GM12873 (cell line): Measurements from ENCODE around the gene EP400.

Source experiments
- TF ChIP-seq, protein P1 (sequence below): IDR thresholded peaks from 2 replicates; pipeline ENCODE4 v1.5.1; 2012; ENCODE audit warnings: low read depth, mild to moderate bottlenecking, moderate library complexity, low read length, control low read depth; ENCODE audit not compliant: insufficient read depth; ENCODE audit errors: missing control alignments

The EP400 gene

GRCh38 chr12:132030367-132031038 is 80.8 kb downstream of the EP400 start:
- TF ChIP-seq, protein P1, sequence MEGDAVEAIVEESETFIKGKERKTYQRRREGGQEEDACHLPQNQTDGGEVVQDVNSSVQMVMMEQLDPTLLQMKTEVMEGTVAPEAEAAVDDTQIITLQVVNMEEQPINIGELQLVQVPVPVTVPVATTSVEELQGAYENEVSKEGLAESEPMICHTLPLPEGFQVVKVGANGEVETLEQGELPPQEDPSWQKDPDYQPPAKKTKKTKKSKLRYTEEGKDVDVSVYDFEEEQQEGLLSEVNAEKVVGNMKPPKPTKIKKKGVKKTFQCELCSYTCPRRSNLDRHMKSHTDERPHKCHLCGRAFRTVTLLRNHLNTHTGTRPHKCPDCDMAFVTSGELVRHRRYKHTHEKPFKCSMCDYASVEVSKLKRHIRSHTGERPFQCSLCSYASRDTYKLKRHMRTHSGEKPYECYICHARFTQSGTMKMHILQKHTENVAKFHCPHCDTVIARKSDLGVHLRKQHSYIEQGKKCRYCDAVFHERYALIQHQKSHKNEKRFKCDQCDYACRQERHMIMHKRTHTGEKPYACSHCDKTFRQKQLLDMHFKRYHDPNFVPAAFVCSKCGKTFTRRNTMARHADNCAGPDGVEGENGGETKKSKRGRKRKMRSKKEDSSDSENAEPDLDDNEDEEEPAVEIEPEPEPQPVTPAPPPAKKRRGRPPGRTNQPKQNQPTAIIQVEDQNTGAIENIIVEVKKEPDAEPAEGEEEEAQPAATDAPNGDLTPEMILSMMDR, result no peak

- TF ChIP-seq, protein P1, result no peak
These were observed 83.9 kb downstream of the EP400 start for GRCh38 chr12:132033627-132034026.

GRCh38 chr12:132036063-132036683 is 86.4 kb downstream of the EP400 start:
- TF ChIP-seq, protein P1, result no peak

DNA sequence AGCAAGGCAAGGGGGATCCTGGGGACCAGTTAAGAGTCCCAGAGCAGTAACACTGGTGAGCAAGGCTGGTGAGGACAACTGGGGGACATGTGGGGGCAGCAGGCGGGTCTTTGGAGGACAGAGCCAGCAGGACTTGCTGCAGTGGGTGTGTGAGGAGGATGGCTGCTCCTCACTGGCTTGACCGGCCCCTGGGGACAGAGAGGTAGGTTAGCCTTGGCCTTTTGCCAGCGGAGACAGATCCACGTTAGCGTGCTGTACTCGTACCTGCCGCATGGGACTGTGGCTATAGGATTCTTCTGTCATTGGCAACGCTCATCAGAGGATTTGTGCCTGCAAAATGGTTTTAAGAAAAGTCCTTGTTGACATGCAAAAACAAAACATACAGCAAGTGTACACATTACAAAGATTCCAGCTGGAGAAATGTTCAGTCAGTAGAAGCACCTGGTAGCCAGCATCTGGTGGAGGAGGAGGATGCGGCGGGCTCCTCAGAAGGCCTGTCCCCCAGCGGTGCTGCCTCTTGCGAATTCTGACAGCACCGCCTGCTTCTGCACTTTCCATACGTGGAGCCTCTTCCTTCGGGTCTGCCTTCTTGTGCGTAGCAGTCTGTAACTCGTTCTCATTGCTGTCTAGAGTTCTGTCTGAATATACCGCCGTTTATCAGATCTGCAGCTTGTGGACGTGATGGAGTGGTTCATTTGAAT is 91.3 kb downstream of the EP400 start:
- TF ChIP-seq, protein P1, result no peak

DNA sequence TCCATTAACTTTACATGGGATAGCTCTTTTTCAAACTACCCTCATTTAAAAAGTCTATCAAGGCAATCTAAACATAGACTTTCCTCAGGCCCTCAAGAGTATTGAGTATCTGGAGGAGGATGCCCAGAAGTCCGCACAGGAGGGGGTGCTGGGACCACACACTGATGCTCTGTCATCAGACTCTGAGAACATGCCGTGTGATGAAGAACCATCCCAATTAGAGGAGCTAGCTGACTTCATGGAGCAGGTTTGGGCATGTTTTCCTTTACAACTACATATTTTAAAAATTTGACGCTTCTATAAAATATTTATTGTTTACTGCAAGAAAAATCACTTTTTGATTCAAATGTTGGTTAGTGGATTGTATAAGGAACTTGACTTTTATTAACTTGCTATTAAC is 93.5 kb downstream of the EP400 start:
- TF ChIP-seq, protein P1, result no peak

DNA sequence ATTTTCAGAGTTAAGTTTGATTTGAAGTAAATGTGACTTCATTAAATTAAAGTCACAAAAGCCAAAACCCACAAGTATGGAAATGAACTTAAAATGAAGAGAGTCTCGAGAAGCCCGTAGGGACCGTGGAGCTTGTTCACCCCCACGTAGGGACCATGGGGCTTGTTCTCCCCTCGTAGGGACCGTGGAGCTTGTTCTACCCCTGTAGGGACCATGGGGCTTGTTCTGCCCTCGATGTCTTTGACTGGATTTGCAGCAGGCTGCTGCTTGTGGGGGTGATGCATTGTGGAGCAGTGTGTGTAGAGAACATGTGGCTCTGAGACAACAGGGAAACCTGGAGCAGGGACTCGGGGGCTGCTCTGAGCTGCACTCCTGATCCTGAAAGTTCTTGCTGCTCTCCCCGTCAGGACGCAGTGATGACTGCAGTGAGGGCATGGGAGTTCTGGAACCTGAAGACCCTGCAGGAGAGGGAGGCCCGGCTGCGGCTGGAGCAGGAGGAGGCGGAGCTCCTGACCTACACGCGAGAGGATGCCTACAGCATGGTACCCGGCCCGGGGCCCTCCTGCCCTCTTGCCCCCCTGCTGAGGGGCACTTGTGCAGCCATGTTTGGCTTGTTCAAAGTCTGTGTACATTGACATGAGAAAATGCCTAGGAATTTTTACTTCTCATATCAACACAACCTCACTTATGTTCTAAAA is 94.2 kb downstream of the EP400 start:
- TF ChIP-seq, protein P1, result no peak

DNA sequence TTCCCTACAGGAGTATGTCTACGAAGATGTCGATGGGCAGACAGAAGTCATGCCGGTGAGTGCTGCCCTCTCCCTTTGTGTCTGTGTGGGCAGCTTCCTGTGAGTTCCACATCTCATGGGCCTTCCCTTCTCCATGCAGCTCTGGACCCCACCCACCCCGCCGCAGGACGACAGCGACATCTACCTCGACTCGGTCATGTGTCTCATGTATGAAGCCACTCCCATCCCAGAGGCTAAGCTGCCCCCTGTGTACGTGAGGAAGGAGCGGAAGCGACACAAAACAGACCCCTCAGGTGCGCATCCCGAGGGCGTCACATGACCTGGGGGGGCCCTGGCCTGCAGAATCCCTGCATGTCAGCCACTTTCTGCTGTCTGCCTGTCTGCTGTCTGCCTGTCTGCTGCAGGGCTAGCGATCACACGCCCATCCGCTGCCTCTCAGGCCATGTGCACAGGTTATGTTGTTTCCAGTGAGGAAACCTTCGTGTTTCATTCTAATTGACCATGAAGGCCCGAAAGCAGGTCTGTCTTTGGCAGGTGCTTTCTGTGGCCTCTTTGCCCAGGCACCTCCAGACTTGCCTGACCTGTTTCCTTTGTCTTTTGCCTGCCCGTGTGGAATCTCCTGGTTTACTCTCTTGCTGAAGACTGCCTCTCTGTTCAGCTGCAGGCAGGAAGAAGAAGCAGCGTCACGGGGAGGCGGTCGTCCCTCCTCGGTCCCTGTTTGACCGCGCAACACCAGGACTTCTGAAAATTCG is 95.1 kb downstream of the EP400 start:
- TF ChIP-seq, protein P1, result no peak
